Heart right ventricle (tissue), 16 donors: ENCODE measurements around the gene PPM1A. TPM values are rescaled to one million over a fixed set of nuclear protein-coding genes. Genes with fewer than 3 reads are reported as not detected.
A peak's percentile ranks its signal among the peaks of the same experiment; 100 is the strongest.

Source experiments
- ATAC-seq, 8 donors: fragments of 200-7000 bp; cut with Tn5 transposase; one replicate each; pipeline ENCODE4 v1.9.1; 2020; ENCODE audit warnings: mild to moderate bottlenecking in 8 of 8, moderate library complexity in 8 of 8, moderate number of reproducible peaks in 1 of 8
- DNase-seq, 2 donors: peaks; one replicate each; pipeline ENCODE4 v3.0.0-alpha.2; 2020
- H3K27ac ChIP-seq, 10 donors: fragments of 200-600 bp; sonication (generic) in 2 of 10; one replicate each; pipeline versions ENCODE4 v1.5.0 to v1.8.0; 2020 to 2022; ENCODE audit warnings: mild to moderate bottlenecking in 3 of 10
- H3K27me3 ChIP-seq, 7 donors: fragments of 200-600 bp; one replicate each; pipeline ENCODE4 v1.8.0; 2021 to 2022; ENCODE audit warnings: mild to moderate bottlenecking in 2 of 7
- H3K36me3 ChIP-seq, 9 donors: fragments of 200-600 bp; sonication (generic) in 1 of 9; one replicate each; pipeline versions ENCODE4 v1.5.0 to v1.8.0; 2020 to 2022; ENCODE audit warnings: mild to moderate bottlenecking in 2 of 9
- H3K4me1 ChIP-seq, 9 donors: fragments of 200-600 bp; sonication (generic) in 1 of 9; one replicate each; pipeline versions ENCODE4 v1.5.0 to v1.8.0; 2020 to 2022; ENCODE audit warnings: mild to moderate bottlenecking in 4 of 9
- H3K4me3 ChIP-seq, 10 donors: fragments of 200-600 bp; sonication (generic) in 2 of 10; one replicate each; pipeline versions ENCODE4 v1.5.0 to v1.8.0; 2020 to 2022; ENCODE audit warnings: mild to moderate bottlenecking in 7 of 10, moderate library complexity in 2 of 10
- H3K9me3 ChIP-seq, 11 donors: fragments of 200-600 bp in 10 of 11; sonication (generic) in 2 of 11; one replicate each; pipeline versions ENCODE4 v1.5.0 to v1.8.0; 2013 to 2022; ENCODE audit warnings: mild to moderate bottlenecking in 2 of 11, control low read depth in 1 of 11, moderate library complexity in 1 of 11
- CTCF ChIP-seq, 9 donors: fragments of 200-600 bp; sonication (generic) in 2 of 9; IDR thresholded peaks; one replicate each; pipeline versions ENCODE4 v1.5.0 to v1.8.0; 2021 to 2022; ENCODE audit warnings: antibody characterized with exemption in 9 of 9, mild to moderate bottlenecking in 5 of 9, moderate library complexity in 1 of 9
- WGBS, 2 donors: extraction: QIAGEN DNeasy Blood & Tissue Kit; methylation state at CpG; one replicate each; pipeline ENCODE4 v1.1.7; 2013; ENCODE audit warnings: inconsistent platforms in 1 of 2; 5-methylcytosine and 5-hydroxymethylcytosine counted together
- intact Hi-C, 10 donors: fragments of 100-400 bp; cut with DNase I; formaldehyde crosslinking; loops; one replicate each; pipeline versions ENCODE4 v1.11.1 to v1.14.2; 2022
- polyA plus RNA-seq, 2 donors: library from polyadenylated mRNA; stranded (reverse); fragments of 200-250 nt; gene quantifications; one replicate each; pipeline ENCODE4 v1.2.3, GENCODE V29; 2013
- total RNA-seq, 10 donors: library from RNA; stranded (reverse); fragmentation: NEBNext Ultra II Directional in 3 of 10; extraction: Animal tissue kit (Norgen Biotek cat#: 25700) in 3 of 10; gene quantifications; one replicate each; pipeline versions ENCODE4 v1.2.1 to v1.2.4, GENCODE V29; 2021 to 2023
- donor health status: Arrhythmogenic right ventricular cardiomyopathy.
- donor health status: ischemic (EF 13 %, LVEDD 7.1; RV severe dilation, severe dysfunction).
- donor health status: healthy with polysubstance abuse.
- donor health status: DM: no; HTN: yes; CAD: no.
- donor health status: DM: no; HTN: no; CAD: no.
- donor health status: ischemic (EF 25% LVEDD 6.9; RV normal size, moderate dysfunction).
- donor health status: ischemic (EF 25% LVEDD 5.7; RV mildly dilated, moderate dysfunction).
- donor health status: healthy.
- donor health status: DM: yes; HTN: yes; CAD: no.
- donor health status: Ischemic cardiomyopathy.
- donor health status: ischemic (EF 35%, LVEDD 5.7; RV mildly dilated, moderate dysfunction).
- donor health status: nonischemic (EF 11% LVEDD 7.7; RV severe dilation, severe dysfunction).
- donor health status: DM: yes; HTN: yes; CAD: no.
- donor health status: PGD.
- donor health status: ischemic (EF 29% LVEDD 5.4; RV normal size, mild dysfunction).
- donor health status: nonischemic (EF 23%, LVEDD 6.1; RV moderate dilation, normal function).

Gene PPM1A
- total and polyA plus RNA-seq, 12 donors: 27.0 to 122 (median 98.1) TPM

- no peaks in the 10 kb centered on the region for H3K9me3 ChIP-seq
- H3K27me3 ChIP-seq: peaks cover 0 to 36% (median 18%) of the 10 kb centered on the region in 7 donors
- H3K27ac ChIP-seq: no peak overlapping the region
- intact Hi-C loops: loop anchor here in 5 of 10 donors (5.0 to 10.0 kb wide), 3 partner anchors 114 to 134 kb away; no protein-coding TSS in a partner anchor
- peaks cover 3 to 22% (median 9%) of the 10 kb centered on the region in 9 donors for H3K4me1 ChIP-seq
- DNase-seq (no peak), ATAC-seq (no peak)
- H3K36me3 ChIP-seq: no peaks in the 10 kb centered on the region
- H3K4me3 ChIP-seq: no peak overlapping the region
- WGBS, 2 donors: 68 to 86% methylated on average over 6 of the region's 6 CpGs
- no peak for TF ChIP-seq CTCF (IDR thresholded peaks at IDR 0.05)
These were observed 79.6 kb downstream of the PPM1A start for GRCh38 chr14:60328583-60328982.

GRCh38 chr14:60329274-60329673 lies 80.3 kb downstream of the PPM1A start:
- Histone ChIP-seq H3K4me3 (no peak overlapping the region), H3K9me3 (no peaks in the 10 kb centered on the region), H3K36me3 (no peaks in the 10 kb centered on the region), H3K27ac (no peak overlapping the region), H3K4me1 (peaks cover 3 to 22% (median 9%) of the 10 kb centered on the region in 9 donors), H3K27me3 (peaks cover 0 to 42% (median 18%) of the 10 kb centered on the region in 7 donors)
- no peak for TF ChIP-seq CTCF (IDR thresholded peaks at IDR 0.05)
- intact Hi-C loops: loop anchor here in 5 of 10 donors (5.0 to 10.0 kb wide), 3 partner anchors 114 to 134 kb away; no protein-coding TSS in a partner anchor
- ATAC-seq (no peak), DNase-seq (no peak)
- 86 to 92% methylated on average over 2 of the region's 2 CpGs for WGBS, 2 donors

- peak; percentile 49 to 52 for DNase-seq
- ATAC-seq: peak; percentile 55 to 89 (median 76)
- TF ChIP-seq CTCF (IDR thresholded peaks at IDR 0.05): peak; percentile 37 to 86 (median 70)
- Histone ChIP-seq H3K27ac (peak overlapping the region in 4 of 10 donors; percentile 9 to 45 (median 22)), H3K4me3 (peak overlapping the region in 9 of 10 donors; percentile 28 to 58 (median 46)), H3K4me1 (peaks cover 3 to 22% (median 9%) of the 10 kb centered on the region in 9 donors), H3K27me3 (peaks cover 0 to 42% (median 16%) of the 10 kb centered on the region in 7 donors), H3K36me3 (no peaks in the 10 kb centered on the region), H3K9me3 (no peaks in the 10 kb centered on the region)
- WGBS, 2 donors: 8 to 9% methylated on average over 24 of the region's 24 CpGs
- intact Hi-C loops: loop anchor here in 1 of 10 donors (10.0 kb wide), 1 partner anchor 137 kb away; no protein-coding TSS in a partner anchor
These were observed 82.4 kb downstream of the PPM1A start for GRCh38 chr14:60331201-60332045.

- H3K9me3 ChIP-seq: no peaks in the 10 kb centered on the region
- no peaks in the 10 kb centered on the region for H3K36me3 ChIP-seq
- DNase-seq (no peak), ATAC-seq (no peak)
- WGBS, 2 donors: 63 to 67% methylated on average over 2 of the region's 2 CpGs
- peaks cover 3 to 22% (median 9%) of the 10 kb centered on the region in 9 donors for H3K4me1 ChIP-seq
- peak overlapping the region in 5 of 10 donors; percentile 43 to 58 (median 52) for H3K4me3 ChIP-seq
- intact Hi-C loops: loop anchor here in 1 of 10 donors (10.0 kb wide), 1 partner anchor 137 kb away; no protein-coding TSS in a partner anchor
- peaks cover 0 to 38% (median 15%) of the 10 kb centered on the region in 7 donors for H3K27me3 ChIP-seq
- no peak overlapping the region for H3K27ac ChIP-seq
- TF ChIP-seq CTCF (IDR thresholded peaks at IDR 0.05): peak in 2 of 9 donors; percentile 1 to 17
These were observed 83.0 kb downstream of the PPM1A start for GRCh38 chr14:60332046-60332399.
